Measurements from ENCODE around the gene FAM13A.
"Not testable (repeated sequence)": the region's sequence is repeated elsewhere in the genome, so short reads cannot be mapped to it uniquely, and the experiment has no call there.

DNA sequence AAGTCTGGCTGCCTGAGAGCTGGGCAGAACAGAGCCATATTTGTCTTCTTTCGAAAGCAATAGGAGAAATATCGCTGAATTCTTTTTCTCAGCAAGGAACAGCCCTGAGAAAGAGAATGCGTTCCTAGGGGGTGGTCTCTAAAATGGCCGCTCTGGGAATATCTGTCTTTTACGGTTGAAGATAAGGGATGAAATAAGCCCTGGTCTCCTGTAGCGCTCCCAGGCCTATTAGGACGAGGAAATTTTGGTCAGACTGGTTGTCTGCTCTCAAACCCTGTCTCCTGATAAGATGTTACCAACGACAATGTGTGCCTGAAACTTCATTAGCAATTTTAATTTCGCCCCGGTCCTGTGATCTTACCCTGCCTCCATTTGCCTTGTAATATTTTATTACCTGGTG is 42.1 kb downstream of the FAM13A start:
- not testable (repeated sequence) for TF ChIP-seq POLR2A, POLR2AphosphoS5 (IDR thresholded peaks at IDR 0.05)
- TF ChIP-seq, protein P1, sequence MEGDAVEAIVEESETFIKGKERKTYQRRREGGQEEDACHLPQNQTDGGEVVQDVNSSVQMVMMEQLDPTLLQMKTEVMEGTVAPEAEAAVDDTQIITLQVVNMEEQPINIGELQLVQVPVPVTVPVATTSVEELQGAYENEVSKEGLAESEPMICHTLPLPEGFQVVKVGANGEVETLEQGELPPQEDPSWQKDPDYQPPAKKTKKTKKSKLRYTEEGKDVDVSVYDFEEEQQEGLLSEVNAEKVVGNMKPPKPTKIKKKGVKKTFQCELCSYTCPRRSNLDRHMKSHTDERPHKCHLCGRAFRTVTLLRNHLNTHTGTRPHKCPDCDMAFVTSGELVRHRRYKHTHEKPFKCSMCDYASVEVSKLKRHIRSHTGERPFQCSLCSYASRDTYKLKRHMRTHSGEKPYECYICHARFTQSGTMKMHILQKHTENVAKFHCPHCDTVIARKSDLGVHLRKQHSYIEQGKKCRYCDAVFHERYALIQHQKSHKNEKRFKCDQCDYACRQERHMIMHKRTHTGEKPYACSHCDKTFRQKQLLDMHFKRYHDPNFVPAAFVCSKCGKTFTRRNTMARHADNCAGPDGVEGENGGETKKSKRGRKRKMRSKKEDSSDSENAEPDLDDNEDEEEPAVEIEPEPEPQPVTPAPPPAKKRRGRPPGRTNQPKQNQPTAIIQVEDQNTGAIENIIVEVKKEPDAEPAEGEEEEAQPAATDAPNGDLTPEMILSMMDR (IDR thresholded peaks at IDR 0.05), result not testable (repeated sequence)
